ENCODE results near the gene RPL26. TPM values are rescaled to one million over a fixed set of nuclear protein-coding genes. Genes with fewer than 3 reads are reported as not detected.

Gene RPL26
- total RNA-seq (1,000 to 10,000 TPM; 2,029 to 3,298 (median 3,039) TPM), polyA plus RNA-seq (1,000 to 10,000 TPM; 1,965 to 2,128 TPM), total RNA-seq (124 reads per million, percentile 88 among the genes with 10 or more reads in this experiment)

GRCh38 chr17:8383143-8383822 lies at the start of gene RPL26:
RPL26 (minus strand) TSS chr17:8383193; CDS start chr17:8382310, 883 bp downstream.
- intact Hi-C loops (cut with micrococcal nuclease) = loop anchor here (1.0 to 10.0 kb wide), 25 partner anchors 10 to 1741 kb away; partner anchors contain the start of genes NDEL1 (in 2 of the 2), ALOXE3 (in 1 of the 2), CNTROB (in 1 of the 2) and CTC1 (in 1 of the 2)
- no peaks in the 10 kb centered on the region for H3K27me3 ChIP-seq (ENCODE audit: control insufficient read depth in 2 of 2, insufficient read depth in 2 of 2, low read length in 2 of 2)
- H3K36me3 ChIP-seq (ENCODE audit: control insufficient read depth in 2 of 3, insufficient read depth in 3 of 3, low read length in 3 of 3) = peaks cover 21 to 38% (median 26%) of the 10 kb centered on the region in 3 experiments
- Mint-ChIP-seq H3K36me3 (peaks cover 5 to 33% (median 22%) of the 10 kb centered on the region in 5 donors), H3K27me3 (peaks cover 0 to 2% (median 0%) of the 10 kb centered on the region in 5 donors), H3K9me3 (peaks cover 0 to 7% (median 0%) of the 10 kb centered on the region in 11 donors), H3K4me3 (peak within 1 kb of the TSS; percentile 93 to 99 (median 97)), H3K4me1 (peaks cover 34 to 76% (median 60%) of the 10 kb centered on the region in 7 donors), H3K27ac (peak within 1 kb of the TSS; percentile 93 to 98 (median 96))
- ChIA-PET CTCF (interaction anchor here (0.6 to 2.9 kb wide), 8 partner anchors 10 to 615 kb away, joined by 3 to 11 read pairs (median 3); partner anchors contain the start of gene NDEL1), POLR2A (interaction anchor here (0.6 to 1.5 kb wide), 9 partner anchors 10 to 1163 kb away, joined by 3 to 12 read pairs (median 5); partner anchors contain the start of genes CTC1, NDEL1 and PFAS)
- H3K27ac ChIP-seq (ENCODE audit: low read depth, low read length) = peak within 1 kb of the TSS; percentile 82
- peak within 1 kb of the TSS; percentile 83 for H3K4me3 ChIP-seq (ENCODE audit: low read length)
- no peaks in the 10 kb centered on the region for H3K9me3 ChIP-seq (ENCODE audit: control insufficient read depth in 2 of 3, low read length in 3 of 3)
- peak; percentile 94 for ATAC-seq
- peak; percentile 89 to 97 (median 97) for DNase-seq
- H3K4me1 ChIP-seq (ENCODE audit: control insufficient read depth in 2 of 2, insufficient read depth in 2 of 2, low read length in 2 of 2) = peaks cover 28 to 40% of the 10 kb centered on the region in 2 donors

- Histone ChIP-seq H3K4me1 (ENCODE audit: control insufficient read depth in 2 of 2, insufficient read depth in 2 of 2, low read length in 2 of 2) (no peaks in the 10 kb centered on the region), H3K9me3 (ENCODE audit: control insufficient read depth in 2 of 3, low read length in 3 of 3) (no peaks in the 10 kb centered on the region), H3K27ac (ENCODE audit: low read depth, low read length) (no peak overlapping the region), H3K36me3 (ENCODE audit: control insufficient read depth in 2 of 3, insufficient read depth in 3 of 3, low read length in 3 of 3) (peaks cover 0 to 1% (median 0%) of the 10 kb centered on the region in 3 experiments), H3K4me3 (ENCODE audit: low read length) (no peak overlapping the region), H3K27me3 (ENCODE audit: control insufficient read depth in 2 of 2, insufficient read depth in 2 of 2, low read length in 2 of 2) (no peaks in the 10 kb centered on the region)
- POLR2A ChIA-PET = interaction anchor here (0.6 kb wide), 1 partner anchor 17 kb away, joined by 3 read pairs; no protein-coding TSS in a partner anchor
- H3K9me3 Mint-ChIP-seq = no peaks in the 10 kb centered on the region
- CTCF ChIA-PET = no interaction called here
- H3K36me3 Mint-ChIP-seq = no peaks in the 10 kb centered on the region
- intact Hi-C loops (cut with micrococcal nuclease) = loop anchor here in 1 of 2 donors (10.0 kb wide), 2 partner anchors 206 to 496 kb away; partner anchors contain the start of genes CNTROB and TRAPPC1
- peaks cover 0 to 7% (median 3%) of the 10 kb centered on the region in 7 donors for H3K4me1 Mint-ChIP-seq
- DNase-seq = no peak
- ATAC-seq = no peak
- H3K4me3 Mint-ChIP-seq = no peak overlapping the region
- peaks cover 0 to 6% (median 0%) of the 10 kb centered on the region in 5 donors for H3K27me3 Mint-ChIP-seq
- H3K27ac Mint-ChIP-seq = no peak overlapping the region
These were observed 48.0 kb upstream of the RPL26 start for GRCh38 chr17:8430966-8431365.

- no peak overlapping the region for H3K4me3 ChIP-seq (ENCODE audit: low read length)
- no peaks in the 10 kb centered on the region for H3K36me3 Mint-ChIP-seq
- H3K36me3 ChIP-seq (ENCODE audit: control insufficient read depth in 2 of 3, insufficient read depth in 3 of 3, low read length in 3 of 3) = no peaks in the 10 kb centered on the region
- no peaks in the 10 kb centered on the region for H3K4me1 Mint-ChIP-seq
- H3K9me3 ChIP-seq (ENCODE audit: control insufficient read depth in 2 of 3, low read length in 3 of 3) = no peaks in the 10 kb centered on the region
- intact Hi-C loops (cut with micrococcal nuclease) = no loop called here
- H3K4me3 Mint-ChIP-seq = no peak overlapping the region
- H3K4me1 ChIP-seq (ENCODE audit: control insufficient read depth in 2 of 2, insufficient read depth in 2 of 2, low read length in 2 of 2) = no peaks in the 10 kb centered on the region
- H3K27ac ChIP-seq (ENCODE audit: low read depth, low read length) = no peak overlapping the region
- H3K27me3 ChIP-seq (ENCODE audit: control insufficient read depth in 2 of 2, insufficient read depth in 2 of 2, low read length in 2 of 2) = no peaks in the 10 kb centered on the region
- DNase-seq (no peak), ATAC-seq (no peak)
- H3K27ac Mint-ChIP-seq = no peak overlapping the region
- ChIA-PET POLR2A (no interaction called here), CTCF (no interaction called here)
- no peaks in the 10 kb centered on the region for H3K9me3 Mint-ChIP-seq
- peaks cover 0 to 29% (median 14%) of the 10 kb centered on the region in 5 donors for H3K27me3 Mint-ChIP-seq
These were observed 43.8 kb upstream of the RPL26 start for GRCh38 chr17:8426802-8427201.

GRCh38 chr17:8426094-8426720 lies 43.2 kb upstream of the RPL26 start:
- no peaks in the 10 kb centered on the region for H3K4me1 Mint-ChIP-seq
- H3K9me3 ChIP-seq (ENCODE audit: control insufficient read depth in 2 of 3, low read length in 3 of 3) = no peaks in the 10 kb centered on the region
- ChIA-PET POLR2A (no interaction called here), CTCF (no interaction called here)
- no peak overlapping the region for H3K4me3 Mint-ChIP-seq
- H3K27ac Mint-ChIP-seq = no peak overlapping the region
- no peaks in the 10 kb centered on the region for H3K9me3 Mint-ChIP-seq
- H3K27ac ChIP-seq (ENCODE audit: low read depth, low read length) = no peak overlapping the region
- no peak for DNase-seq
- no peaks in the 10 kb centered on the region for H3K36me3 ChIP-seq (ENCODE audit: control insufficient read depth in 2 of 3, insufficient read depth in 3 of 3, low read length in 3 of 3)
- no peak overlapping the region for H3K4me3 ChIP-seq (ENCODE audit: low read length)
- no peak for ATAC-seq
- no peaks in the 10 kb centered on the region for H3K4me1 ChIP-seq (ENCODE audit: control insufficient read depth in 2 of 2, insufficient read depth in 2 of 2, low read length in 2 of 2)
- peaks cover 0 to 34% (median 17%) of the 10 kb centered on the region in 5 donors for H3K27me3 Mint-ChIP-seq
- H3K36me3 Mint-ChIP-seq = no peaks in the 10 kb centered on the region
- intact Hi-C loops (cut with micrococcal nuclease) = no loop called here
- no peaks in the 10 kb centered on the region for H3K27me3 ChIP-seq (ENCODE audit: control insufficient read depth in 2 of 2, insufficient read depth in 2 of 2, low read length in 2 of 2)

GRCh38 chr17:8421571-8421970 lies 38.6 kb upstream of the RPL26 start:
- Histone ChIP-seq H3K9me3 (ENCODE audit: control insufficient read depth in 2 of 3, low read length in 3 of 3) (no peaks in the 10 kb centered on the region), H3K27me3 (ENCODE audit: control insufficient read depth in 2 of 2, insufficient read depth in 2 of 2, low read length in 2 of 2) (no peaks in the 10 kb centered on the region), H3K4me3 (ENCODE audit: low read length) (no peak overlapping the region), H3K36me3 (ENCODE audit: control insufficient read depth in 2 of 3, insufficient read depth in 3 of 3, low read length in 3 of 3) (no peaks in the 10 kb centered on the region), H3K27ac (ENCODE audit: low read depth, low read length) (no peak overlapping the region), H3K4me1 (ENCODE audit: control insufficient read depth in 2 of 2, insufficient read depth in 2 of 2, low read length in 2 of 2) (no peaks in the 10 kb centered on the region)
- Mint-ChIP-seq H3K36me3 (no peaks in the 10 kb centered on the region), H3K9me3 (no peaks in the 10 kb centered on the region), H3K4me3 (no peak overlapping the region), H3K27ac (no peak overlapping the region), H3K27me3 (peaks cover 11 to 60% (median 44%) of the 10 kb centered on the region in 5 donors), H3K4me1 (peaks cover 0 to 4% (median 0%) of the 10 kb centered on the region in 7 donors)
- CTCF ChIA-PET = no interaction called here
- DNase-seq (no peak), ATAC-seq (no peak)
- POLR2A ChIA-PET = interaction anchor here (0.5 kb wide), 1 partner anchor 20 kb away, joined by 4 read pairs; no protein-coding TSS in a partner anchor
- intact Hi-C loops (cut with micrococcal nuclease) = no loop called here

GRCh38 chr17:8420041-8420934 lies 37.3 kb upstream of the RPL26 start:
- no peak for DNase-seq
- no peak overlapping the region for H3K4me3 ChIP-seq (ENCODE audit: low read length)
- Mint-ChIP-seq H3K4me1 (peaks cover 0 to 4% (median 0%) of the 10 kb centered on the region in 7 donors), H3K4me3 (no peak overlapping the region), H3K9me3 (no peaks in the 10 kb centered on the region), H3K27me3 (peaks cover 15 to 66% (median 45%) of the 10 kb centered on the region in 5 donors), H3K36me3 (no peaks in the 10 kb centered on the region), H3K27ac (no peak overlapping the region)
- no peaks in the 10 kb centered on the region for H3K9me3 ChIP-seq (ENCODE audit: control insufficient read depth in 2 of 3, low read length in 3 of 3)
- no peak overlapping the region for H3K27ac ChIP-seq (ENCODE audit: low read depth, low read length)
- intact Hi-C loops (cut with micrococcal nuclease) = no loop called here
- no peaks in the 10 kb centered on the region for H3K4me1 ChIP-seq (ENCODE audit: control insufficient read depth in 2 of 2, insufficient read depth in 2 of 2, low read length in 2 of 2)
- peak; percentile 77 for ATAC-seq
- no peaks in the 10 kb centered on the region for H3K27me3 ChIP-seq (ENCODE audit: control insufficient read depth in 2 of 2, insufficient read depth in 2 of 2, low read length in 2 of 2)
- POLR2A ChIA-PET = interaction anchor here (0.7 kb wide), 1 partner anchor 395 kb away, joined by 4 read pairs; no protein-coding TSS in a partner anchor
- CTCF ChIA-PET = interaction anchor here (0.6 kb wide), 1 partner anchor 11 kb away, joined by 3 read pairs; no protein-coding TSS in a partner anchor
- H3K36me3 ChIP-seq (ENCODE audit: control insufficient read depth in 2 of 3, insufficient read depth in 3 of 3, low read length in 3 of 3) = no peaks in the 10 kb centered on the region
